Fibroblast of lung (primary cell): ENCODE measurements around the gene AREL1. TPM values are rescaled to one million over a fixed set of nuclear protein-coding genes. Genes with fewer than 3 reads are reported as not detected.

Experiments
- DNase-seq, 2 donors: peaks; one replicate each; pipeline versions ENCODE4 v3.0.0 to v3.0.0-alpha.2; 2010; ENCODE audit warnings: low read depth in 2 of 2
- H2AFZ ChIP-seq: 2 replicates; pipeline ENCODE4 v1.5.1; 2012; ENCODE audit warnings: low read length, control low read depth, inconsistent platforms
- H3K27ac ChIP-seq: 2 replicates; pipeline ENCODE4 v1.5.1; 2011; ENCODE audit warnings: low read length, control low read depth; ENCODE audit not compliant: insufficient read depth
- H3K27me3 ChIP-seq: 2 replicates; pipeline ENCODE4 v1.5.1; 2011; ENCODE audit warnings: mild to moderate bottlenecking, low read length; ENCODE audit not compliant: control insufficient read depth, insufficient read depth
- H3K36me3 ChIP-seq: 2 replicates; pipeline ENCODE4 v1.5.1; 2011; ENCODE audit warnings: low read length; ENCODE audit not compliant: control insufficient read depth, insufficient read depth
- H3K4me1 ChIP-seq: 2 replicates; pipeline ENCODE4 v1.5.1; 2011; ENCODE audit warnings: low read length; ENCODE audit not compliant: control insufficient read depth, insufficient read depth; ENCODE audit errors: extremely low read depth
- H3K4me2 ChIP-seq: 2 replicates; pipeline ENCODE4 v1.5.1; 2011; ENCODE audit warnings: low read length, control low read depth; ENCODE audit not compliant: insufficient read depth; ENCODE audit errors: extremely low read depth
- H3K4me3 ChIP-seq, 4 experiments: fragments of 200-600 bp in 1 of 4; sonication (generic) in 1 of 4; replicated peaks in 1 of 4; 2 replicates each; pipeline ENCODE4 v1.5.1; 2011 to 2016; ENCODE audit warnings: low read length in 4 of 4, low read depth in 3 of 4, mild to moderate bottlenecking in 3 of 4, control low read depth in 2 of 4, inconsistent platforms in 1 of 4, mixed read lengths in 1 of 4; ENCODE audit not compliant: insufficient read depth in 1 of 4; ENCODE audit errors: control extremely low read depth in 1 of 4
- H3K79me2 ChIP-seq: 2 replicates; pipeline ENCODE4 v1.5.1; 2012; ENCODE audit warnings: mild to moderate bottlenecking, low read length, inconsistent platforms; ENCODE audit not compliant: control insufficient read depth, insufficient read depth
- H3K9ac ChIP-seq: 2 replicates; pipeline ENCODE4 v1.5.1; 2011; ENCODE audit warnings: mild to moderate bottlenecking, low read length, control low read depth; ENCODE audit not compliant: insufficient read depth
- H3K9me3 ChIP-seq: 2 replicates; pipeline ENCODE4 v1.5.1; 2012; ENCODE audit warnings: low read depth, low read length; ENCODE audit not compliant: control insufficient read depth, insufficient read depth
- H4K20me1 ChIP-seq: 2 replicates; pipeline ENCODE4 v1.5.1; 2011; ENCODE audit warnings: low read length; ENCODE audit not compliant: control insufficient read depth, insufficient read depth; ENCODE audit errors: extremely low read depth
- CTCF ChIP-seq, 2 donors: IDR thresholded peaks in 1 of 2; conservative IDR thresholded peaks in 1 of 2; 1 replicate in 1 of 2; 2 replicates in 1 of 2; pipeline ENCODE4 v1.5.1; 2011 to 2012; ENCODE audit warnings: low read length in 2 of 2, control low read depth in 1 of 2, inconsistent platforms in 1 of 2, low read depth in 1 of 2, mild to moderate bottlenecking in 1 of 2
- EZH2 ChIP-seq: IDR thresholded peaks from 2 replicates; pipeline ENCODE4 v1.5.1; 2012; ENCODE audit warnings: low read length, control low read depth, mild to moderate bottlenecking; ENCODE audit errors: missing control alignments
- polyA plus RNA-seq, 2 donors: library from polyadenylated mRNA; depleted of rRNA in 1 of 2; stranded (reverse) in 1 of 2; unstranded in 1 of 2; fragments of >200 nt; gene quantifications; 2 replicates each; pipeline ENCODE4 v1.2.1, GENCODE V29; 2011 to 2012; ENCODE audit warnings: missing spikeins in 1 of 2
- total RNA-seq: library from RNA; depleted of rRNA; stranded (reverse); fragments of >200 nt; gene quantifications from 2 replicates; pipeline ENCODE4 v1.2.1, GENCODE V29; 2014

The AREL1 gene
- total and polyA plus RNA-seq, 2 donors (not counting 1 experiment from before 2014, with no cell fraction given): 28.2 to 36.5 TPM

- Histone ChIP-seq H3K27me3 (no peaks in the 10 kb centered on the region), H3K4me3 (no peak overlapping the region), H3K9ac (no peak overlapping the region), H3K36me3 (peaks cover 1% of the 10 kb centered on the region), H3K79me2 (no peaks in the 10 kb centered on the region), H3K4me2 (no peak overlapping the region), H4K20me1 (no peaks in the 10 kb centered on the region), H3K9me3 (no peaks in the 10 kb centered on the region), H3K4me1 (peaks cover 2% of the 10 kb centered on the region), H3K27ac (no peak overlapping the region), H2AFZ (no peak overlapping the region)
- TF ChIP-seq CTCF (conservative IDR thresholded peaks at IDR 0.05 in 1 of 2, IDR thresholded peaks at IDR 0.05 in 1 of 2; ENCODE audit: low read depth in 1 of 2, low read length in 2 of 2): no peak
- no peak for TF ChIP-seq EZH2
- DNase-seq: no peak
These were observed 43.0 kb downstream of the AREL1 start for GRCh38 chr14:74669846-74670245.

GRCh38 chr14:74669256-74669655 is 43.6 kb downstream of the AREL1 start:
- Histone ChIP-seq H3K4me1 (peaks cover 2% of the 10 kb centered on the region), H4K20me1 (no peaks in the 10 kb centered on the region), H3K27ac (no peak overlapping the region), H3K27me3 (no peaks in the 10 kb centered on the region), H3K79me2 (no peaks in the 10 kb centered on the region), H3K36me3 (peaks cover 1% of the 10 kb centered on the region), H3K9ac (no peak overlapping the region), H3K9me3 (no peaks in the 10 kb centered on the region), H2AFZ (no peak overlapping the region), H3K4me2 (no peak overlapping the region), H3K4me3 (no peak overlapping the region)
- no peak for DNase-seq
- TF ChIP-seq CTCF (conservative IDR thresholded peaks at IDR 0.05 in 1 of 2, IDR thresholded peaks at IDR 0.05 in 1 of 2; ENCODE audit: low read depth in 1 of 2, low read length in 2 of 2): no peak
- no peak for TF ChIP-seq EZH2

GRCh38 chr14:74667758-74668157 is 45.1 kb downstream of the AREL1 start:
- no peak overlapping the region for H2AFZ ChIP-seq
- H3K9me3 ChIP-seq: no peaks in the 10 kb centered on the region
- peak; percentile 62 to 87 for DNase-seq
- H3K36me3 ChIP-seq: peaks cover 6% of the 10 kb centered on the region
- no peak overlapping the region for H3K27ac ChIP-seq
- H3K79me2 ChIP-seq: no peaks in the 10 kb centered on the region
- H3K4me3 ChIP-seq: no peak overlapping the region
- H3K4me2 ChIP-seq: no peak overlapping the region
- peaks cover 2% of the 10 kb centered on the region for H3K4me1 ChIP-seq
- no peaks in the 10 kb centered on the region for H3K27me3 ChIP-seq
- TF ChIP-seq EZH2 (no peak), CTCF (conservative IDR thresholded peaks at IDR 0.05 in 1 of 2, IDR thresholded peaks at IDR 0.05 in 1 of 2; ENCODE audit: low read depth in 1 of 2, low read length in 2 of 2) (no peak)
- H4K20me1 ChIP-seq: no peaks in the 10 kb centered on the region
- no peak overlapping the region for H3K9ac ChIP-seq
